Neutrophil (primary cell): Measurements from ENCODE around the gene ARHGEF6.
A peak's percentile ranks its signal among the peaks of the same experiment; 100 is the strongest.

Experiments used
- H3K27ac ChIP-seq: fragments of 200-600 bp; sonication (generic); 2 replicates; pipeline ENCODE4 v1.5.1; 2016; ENCODE audit warnings: mild to moderate bottlenecking, moderate library complexity
- H3K27me3 ChIP-seq: fragments of 200-600 bp; sonication (generic); 2 replicates; pipeline ENCODE4 v1.6.0; 2016; ENCODE audit warnings: mild to moderate bottlenecking
- H3K36me3 ChIP-seq: fragments of 200-600 bp; sonication (generic); 2 replicates; pipeline ENCODE4 v1.5.1; 2017
- H3K4me1 ChIP-seq, 2 experiments: fragments of 200-600 bp in 1 of 2; sonication (generic) in 1 of 2; 1 replicate in 1 of 2; 2 replicates in 1 of 2; pipeline versions ENCODE4 v1.5.1 to v1.6.1; 2013 to 2016; ENCODE audit warnings: low read depth in 1 of 2, low read length in 1 of 2, mild to moderate bottlenecking in 1 of 2, moderate library complexity in 1 of 2; ENCODE audit not compliant: control insufficient read depth in 1 of 2, insufficient read depth in 1 of 2
- H3K4me3 ChIP-seq, 2 experiments: fragments of 200-600 bp in 1 of 2; sonication (generic) in 1 of 2; 1 replicate in 1 of 2; 2 replicates in 1 of 2; pipeline ENCODE4 v1.5.1; 2013 to 2016; ENCODE audit warnings: low read depth in 1 of 2, low read length in 1 of 2, mild to moderate bottlenecking in 1 of 2, moderate library complexity in 1 of 2
- H3K9me3 ChIP-seq: fragments of 200-600 bp; sonication (generic); 2 replicates; pipeline ENCODE4 v1.5.1; 2016
- CTCF ChIP-seq: fragments of 200-600 bp; sonication (generic); IDR thresholded peaks from 2 replicates; pipeline ENCODE4 v1.5.1; 2016; ENCODE audit warnings: antibody characterized with exemption

Gene ARHGEF6

DNA sequence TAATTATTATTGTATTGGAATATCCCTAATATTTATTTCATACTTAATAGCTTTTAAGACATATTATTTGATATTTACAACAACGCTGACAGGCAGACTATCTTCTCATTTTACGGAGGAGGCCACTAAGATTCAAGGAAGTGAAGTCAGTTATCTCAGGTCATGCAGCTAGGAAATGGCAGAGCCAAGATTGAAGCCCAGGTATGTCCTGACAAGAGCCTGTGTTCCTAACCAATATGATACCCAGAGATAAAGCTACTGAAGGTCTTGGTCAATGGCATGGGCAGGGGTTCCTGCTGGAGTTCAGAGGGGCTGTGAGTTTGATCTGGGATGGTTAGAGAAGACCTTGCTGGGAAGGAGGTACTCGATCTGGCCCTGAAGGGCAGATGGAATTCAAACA is 47.1 kb downstream of the ARHGEF6 start:
- no peak for TF ChIP-seq CTCF

DNA sequence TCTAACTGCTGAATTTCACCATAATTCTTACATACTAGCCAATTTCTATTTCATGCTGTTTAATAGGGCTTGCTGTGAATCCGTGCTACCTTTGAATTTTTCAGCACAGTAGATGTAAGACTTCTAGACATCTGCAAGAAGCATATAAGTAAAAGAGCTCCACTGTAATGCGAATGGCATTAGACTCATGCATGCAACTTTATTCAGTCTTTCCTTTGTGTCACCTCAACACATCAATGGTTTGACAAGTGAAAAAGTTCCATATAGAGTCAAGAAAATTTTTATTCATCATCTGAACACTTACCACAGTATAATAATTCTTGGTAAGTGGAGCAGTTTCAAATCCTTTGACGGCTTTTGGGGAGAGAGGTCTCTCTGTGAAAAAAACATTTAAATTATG is 48.9 kb downstream of the ARHGEF6 start:
- Histone ChIP-seq H3K27me3 (no peaks in the 10 kb centered on the region), H3K4me3 (no peak overlapping the region), H3K9me3 (no peaks in the 10 kb centered on the region), H3K4me1 (peaks cover 0 to 3% of the 10 kb centered on the region in 2 experiments), H3K27ac (peak overlapping the region; percentile 18), H3K36me3 (peaks cover 17% of the 10 kb centered on the region)
- TF ChIP-seq CTCF: no peak

More for the DNA sequence above, 47.1 kb downstream of the ARHGEF6 start:
- peaks cover 20% of the 10 kb centered on the region for H3K36me3 ChIP-seq
- no peaks in the 10 kb centered on the region for H3K4me1 ChIP-seq
- no peak overlapping the region for H3K4me3 ChIP-seq
- no peak overlapping the region for H3K27ac ChIP-seq
- no peaks in the 10 kb centered on the region for H3K27me3 ChIP-seq
- H3K9me3 ChIP-seq: no peaks in the 10 kb centered on the region

DNA sequence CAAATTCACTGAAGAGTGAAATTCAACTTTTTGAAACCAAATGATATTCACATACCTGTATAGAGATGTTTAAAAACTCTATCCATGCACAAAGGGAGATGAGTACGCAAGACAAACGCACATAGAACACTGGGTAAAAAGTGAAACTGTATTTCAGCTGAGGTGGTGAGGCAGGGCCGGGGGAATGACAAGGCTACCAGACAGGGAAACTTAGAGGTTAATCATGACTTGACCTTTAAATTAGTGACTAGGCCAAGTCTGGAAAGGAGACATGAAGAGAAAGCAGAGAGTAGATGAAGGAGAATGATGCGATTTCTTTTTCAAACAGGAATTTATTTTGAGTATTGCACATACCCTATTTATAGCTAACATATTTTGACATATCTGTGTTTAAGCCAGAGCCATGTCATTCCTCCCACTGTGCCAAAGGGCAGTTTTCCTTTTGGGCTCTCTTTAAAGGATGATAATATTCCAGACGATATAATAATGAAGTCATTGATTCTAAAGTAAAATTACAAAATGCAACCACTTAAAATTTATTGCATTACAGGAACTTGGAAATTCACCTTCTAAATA is 49.4 kb downstream of the ARHGEF6 start:
- Histone ChIP-seq H3K4me3 (no peak overlapping the region), H3K36me3 (peaks cover 13% of the 10 kb centered on the region), H3K9me3 (no peaks in the 10 kb centered on the region), H3K4me1 (peaks cover 0 to 3% of the 10 kb centered on the region in 2 experiments), H3K27me3 (no peaks in the 10 kb centered on the region), H3K27ac (peak overlapping the region; percentile 18)
- no peak for TF ChIP-seq CTCF

GRCh38 chrX:136728393-136728792 is 52.3 kb downstream of the ARHGEF6 start:
- Histone ChIP-seq H3K36me3 (peaks cover 13% of the 10 kb centered on the region), H3K9me3 (no peaks in the 10 kb centered on the region), H3K4me3 (no peak overlapping the region), H3K27me3 (no peaks in the 10 kb centered on the region), H3K27ac (no peak overlapping the region), H3K4me1 (peaks cover 0 to 3% of the 10 kb centered on the region in 2 experiments)
- TF ChIP-seq CTCF: no peak

DNA sequence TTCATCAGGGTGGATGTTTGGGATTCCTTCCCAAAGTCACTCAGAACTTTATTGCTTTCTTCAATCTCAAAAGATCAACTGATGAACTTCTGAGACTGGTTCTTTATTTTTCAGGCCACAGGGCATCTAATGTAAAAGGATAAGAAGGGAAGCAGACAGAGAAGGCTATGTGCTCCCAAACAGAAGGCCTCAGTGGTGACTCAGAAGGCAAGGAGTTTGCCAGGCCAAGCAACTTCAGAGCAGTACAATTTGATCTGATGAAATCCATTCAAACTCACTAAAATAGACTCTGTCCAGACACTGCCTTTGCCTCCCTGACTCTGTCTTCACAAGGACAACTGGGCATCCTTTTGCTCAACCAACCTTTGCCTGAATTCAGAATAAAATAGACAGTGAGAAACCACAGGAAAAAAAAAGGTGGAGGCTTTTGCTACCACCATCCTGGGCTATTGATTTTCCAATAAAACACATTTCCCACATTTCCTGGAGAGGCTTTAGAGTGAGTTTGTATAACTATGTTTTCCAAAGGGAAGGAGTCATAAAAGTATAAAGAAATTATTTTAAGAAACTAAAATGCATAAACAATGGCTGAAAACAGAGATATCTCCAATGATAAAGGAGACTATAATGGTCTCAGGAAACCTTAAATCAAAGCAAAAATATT is 55.2 kb downstream of the ARHGEF6 start:
- no peak for TF ChIP-seq CTCF
- Histone ChIP-seq H3K27ac (no peak overlapping the region), H3K36me3 (no peaks in the 10 kb centered on the region), H3K9me3 (no peaks in the 10 kb centered on the region), H3K4me1 (peaks cover 0 to 3% of the 10 kb centered on the region in 2 experiments), H3K27me3 (no peaks in the 10 kb centered on the region), H3K4me3 (no peak overlapping the region)
